ENCODE data around the gene ADAM17.
"Not testable (repeated sequence)": the region's sequence is repeated elsewhere in the genome, so short reads cannot be mapped to it uniquely, and the experiment has no call there.

ADAM17 gene

DNA sequence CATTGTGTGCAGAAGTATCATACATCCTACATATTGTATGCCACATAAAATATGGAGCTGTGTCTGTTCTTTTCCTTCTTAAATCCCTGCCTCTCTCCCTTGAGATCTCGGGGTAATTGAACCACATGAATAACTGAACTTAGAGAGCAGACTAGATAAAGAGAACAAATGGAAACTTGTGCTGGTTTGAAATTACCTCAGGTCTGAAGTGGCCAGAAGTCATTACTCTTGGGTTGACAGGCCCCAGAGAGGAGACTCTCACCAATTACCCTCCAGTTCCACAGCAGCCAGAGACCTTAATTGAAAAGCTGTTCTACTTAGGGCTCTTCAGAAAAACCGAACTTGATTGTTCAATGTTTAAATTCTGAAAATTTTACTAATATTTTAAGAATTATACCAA lies 5.0 kb upstream of the ADAM17 start:
- no peak for DNase-seq

DNA sequence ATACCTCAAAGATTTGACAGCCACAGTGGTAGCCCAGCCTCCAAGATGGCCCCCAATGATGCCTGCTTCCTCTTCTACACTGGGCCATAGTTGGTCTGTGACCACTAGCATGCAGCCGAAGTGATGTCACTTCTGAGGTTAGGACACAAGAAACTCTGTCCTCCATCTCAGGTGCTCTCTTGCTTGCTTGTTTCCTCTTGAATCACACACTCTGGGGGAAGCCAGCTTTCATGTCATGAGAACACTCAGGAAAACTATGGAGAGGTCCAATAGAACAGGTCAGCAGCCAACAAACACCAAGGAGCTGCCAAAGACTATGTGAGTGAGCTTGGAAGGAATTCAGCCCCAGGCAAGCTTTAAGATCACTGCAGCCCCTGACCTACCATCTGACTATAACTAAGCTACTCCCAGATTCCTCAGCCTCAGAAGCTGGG lies 3.3 kb upstream of the ADAM17 start:
- no peak for DNase-seq

DNA sequence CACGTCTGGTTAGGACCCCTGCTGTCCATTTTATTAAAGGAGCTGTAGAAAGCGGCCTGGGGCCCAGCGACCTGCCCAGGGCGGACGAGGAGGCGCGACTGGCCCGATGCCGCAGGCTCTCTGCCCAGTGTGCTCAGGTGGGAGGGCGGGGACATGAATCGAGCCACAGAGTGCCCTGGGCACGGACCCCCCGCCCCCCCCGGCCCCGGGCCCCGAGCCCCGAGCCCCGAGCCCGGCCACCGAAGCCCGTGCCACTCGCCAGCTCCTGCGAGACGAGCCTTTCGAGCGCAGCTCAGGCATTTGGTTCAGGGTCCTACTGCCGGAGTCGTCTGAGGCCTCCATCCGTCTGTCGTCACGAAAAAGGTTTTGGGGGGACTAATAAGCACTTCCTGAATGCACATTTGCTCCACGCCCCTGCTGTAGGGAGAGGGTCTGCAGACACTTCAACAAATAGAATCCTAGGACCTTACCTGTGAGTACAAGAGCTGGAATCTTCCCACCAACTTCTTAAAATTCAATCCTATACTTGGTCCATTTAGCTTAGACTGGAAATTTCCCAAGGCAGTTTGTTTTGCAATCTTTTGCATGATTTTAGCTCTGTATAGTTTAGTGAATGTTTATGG lies 602 bp upstream of the ADAM17 start:
- DNase-seq, result peak in 2 of 4 experiments; percentile 11 to 22

DNA sequence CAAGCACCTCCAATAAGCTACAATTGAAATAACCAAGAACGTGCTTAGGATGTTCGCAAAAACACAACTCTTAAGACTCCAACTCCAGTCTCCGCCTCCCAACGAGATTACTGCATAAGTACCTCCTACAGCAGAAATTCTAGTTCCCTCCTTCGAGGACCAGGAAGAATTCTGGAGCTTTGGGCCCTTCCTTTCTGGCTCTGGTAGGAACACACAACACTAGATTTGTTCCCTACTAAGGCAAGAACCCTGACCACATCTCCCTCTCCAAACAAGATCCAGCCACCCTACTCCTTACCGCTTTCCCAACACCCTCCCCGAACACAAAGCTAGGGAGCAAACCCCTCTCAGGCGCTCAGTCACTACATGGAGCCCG lies 721 bp downstream of the ADAM17 start:
- no peak for DNase-seq

DNA sequence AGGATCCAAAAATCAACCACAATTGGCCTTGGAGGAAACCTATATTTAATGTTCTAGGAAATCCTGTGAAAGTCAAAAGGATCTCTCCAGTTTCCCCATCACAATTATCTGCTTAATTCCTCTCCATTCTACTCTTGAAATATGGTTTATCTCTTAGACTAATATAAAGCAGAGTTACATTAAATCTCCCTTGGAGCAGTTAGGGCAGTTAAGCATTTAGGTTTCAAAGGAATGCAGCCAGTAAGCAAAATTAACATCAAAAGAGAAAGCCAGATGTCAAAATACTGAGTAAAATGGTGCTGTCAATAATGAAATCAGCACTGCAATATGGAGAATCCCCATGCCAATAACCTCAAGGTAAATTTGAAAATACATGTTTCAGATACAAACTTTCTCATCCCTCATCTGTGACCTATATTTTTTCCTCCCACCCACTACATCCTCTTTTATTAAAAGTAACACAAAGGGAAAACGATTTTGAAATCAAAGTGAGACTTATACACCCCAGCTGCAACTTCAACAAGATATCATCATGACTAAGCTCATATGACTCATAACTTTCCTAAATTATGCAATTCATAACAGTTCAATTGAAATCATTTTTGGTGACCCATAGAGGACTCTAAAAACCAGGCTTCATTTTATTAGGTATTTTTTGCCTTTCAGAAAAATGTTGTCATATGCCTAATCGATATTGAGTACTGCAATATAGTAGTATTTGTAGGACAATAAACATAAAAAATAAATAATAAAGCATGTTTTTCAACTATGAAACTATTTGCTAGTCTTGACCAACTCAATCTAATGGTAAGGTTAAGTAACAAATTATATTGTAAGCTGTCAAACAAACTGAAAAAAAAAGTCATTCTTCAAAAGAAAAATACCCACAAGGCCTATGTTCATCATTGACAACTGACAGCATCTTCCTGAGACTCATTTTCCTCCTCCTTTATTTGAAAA lies 3.1 kb downstream of the ADAM17 start:
- DNase-seq, result no peak

GRCh38 chr2:9550859-9551391 lies 4.7 kb downstream of the ADAM17 start:
- DNase-seq, result not testable (repeated sequence)

DNA sequence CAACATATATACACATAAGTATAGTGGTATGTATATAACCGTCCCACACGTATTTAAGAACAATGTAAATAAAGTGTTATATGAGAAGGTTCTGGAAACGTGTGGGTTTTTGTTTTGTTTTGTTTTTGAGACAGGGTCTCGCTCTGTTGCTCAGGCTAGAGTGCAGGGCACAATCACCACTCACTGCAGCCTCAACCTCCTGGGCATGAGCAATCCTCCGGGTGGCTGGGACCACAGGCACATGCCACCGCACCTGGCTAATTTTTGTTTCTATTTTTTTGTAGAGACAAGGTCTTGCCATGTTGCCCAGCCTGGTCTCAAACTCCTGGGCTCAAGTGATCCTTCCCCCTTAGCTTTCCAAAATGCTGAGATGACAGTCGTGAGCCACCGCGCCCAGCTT lies 6.2 kb downstream of the ADAM17 start:
- DNase-seq, result no peak

DNA sequence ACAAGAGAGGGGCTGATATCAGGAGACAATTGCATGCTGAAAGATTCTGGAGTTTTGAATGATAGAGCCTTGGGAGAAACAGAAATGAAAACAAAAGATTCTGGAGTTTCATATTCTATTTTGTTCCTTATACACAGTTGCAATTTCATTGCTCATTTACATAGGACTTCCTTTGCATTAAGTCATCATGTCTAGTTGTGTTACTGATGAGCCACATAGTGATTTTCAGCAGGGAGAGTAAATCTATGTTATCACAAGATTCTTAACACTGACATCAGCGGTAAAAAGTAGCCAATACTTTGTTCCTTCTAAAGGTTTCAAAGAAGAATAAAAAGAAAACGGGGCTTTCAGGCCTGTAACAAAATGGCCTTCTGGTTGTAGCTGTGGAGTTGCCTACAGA lies 7.1 kb downstream of the ADAM17 start:
- no peak for DNase-seq

- DNase-seq, result no peak
These were observed 8.2 kb downstream of the ADAM17 start for GRCh38 chr2:9547262-9547991.

GRCh38 chr2:9545502-9545901 lies 10.1 kb downstream of the ADAM17 start:
- no peak for DNase-seq

DNA sequence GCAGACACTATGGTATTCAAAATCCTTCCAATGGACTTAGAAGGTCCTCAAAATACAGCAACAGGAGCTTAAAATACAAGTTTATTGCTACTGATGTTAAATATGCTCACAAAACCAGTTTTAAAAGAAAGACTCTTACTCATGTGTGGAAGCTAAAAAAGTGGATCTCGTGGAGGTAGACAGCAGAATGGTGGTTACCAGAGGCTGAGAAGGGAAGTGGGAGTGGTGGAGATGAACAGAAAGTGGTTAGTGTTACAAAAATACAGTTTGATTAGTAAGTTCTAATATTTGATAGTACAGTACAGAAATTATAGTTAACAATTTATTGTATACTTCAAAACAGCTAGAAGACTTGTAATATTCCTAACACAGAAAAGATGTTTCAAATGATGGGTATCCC lies 12.1 kb downstream of the ADAM17 start:
- DNase-seq, result no peak

GRCh38 chr2:9539531-9539930 lies 16.1 kb downstream of the ADAM17 start:
- no peak for DNase-seq

- DNase-seq, result no peak
These were observed 17.6 kb downstream of the ADAM17 start for GRCh38 chr2:9538000-9538507.

GRCh38 chr2:9536504-9536903 lies 19.1 kb downstream of the ADAM17 start:
- no peak for DNase-seq

GRCh38 chr2:9535177-9535576 lies 20.5 kb downstream of the ADAM17 start:
- no peak for DNase-seq

GRCh38 chr2:9533663-9534062 lies 22.0 kb downstream of the ADAM17 start:
- no peak for DNase-seq

DNA sequence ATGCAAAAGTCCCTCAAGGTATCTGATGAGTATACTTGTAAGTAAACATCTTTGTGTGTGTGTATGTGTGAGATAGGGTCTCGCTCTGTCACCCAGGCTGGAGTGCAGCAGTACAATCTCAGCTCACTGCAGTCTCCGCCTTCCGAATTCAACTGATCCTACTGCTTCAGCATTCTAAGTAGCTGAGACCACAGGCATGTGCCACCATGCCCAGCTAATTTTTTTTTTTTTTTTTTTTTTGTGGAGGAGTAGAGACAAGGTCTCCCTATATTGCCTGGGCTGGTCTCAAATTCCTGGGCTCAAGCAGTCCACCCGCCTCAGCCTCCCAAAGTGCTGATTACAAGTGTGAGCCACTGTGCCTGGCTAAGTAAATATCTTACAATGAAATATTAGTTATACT lies 23.2 kb downstream of the ADAM17 start:
- DNase-seq, result no peak

GRCh38 chr2:9527995-9528787 lies 27.4 kb downstream of the ADAM17 start:
- DNase-seq, result no peak

- no peak for DNase-seq
These were observed 30.4 kb downstream of the ADAM17 start for GRCh38 chr2:9525266-9525665.

DNA sequence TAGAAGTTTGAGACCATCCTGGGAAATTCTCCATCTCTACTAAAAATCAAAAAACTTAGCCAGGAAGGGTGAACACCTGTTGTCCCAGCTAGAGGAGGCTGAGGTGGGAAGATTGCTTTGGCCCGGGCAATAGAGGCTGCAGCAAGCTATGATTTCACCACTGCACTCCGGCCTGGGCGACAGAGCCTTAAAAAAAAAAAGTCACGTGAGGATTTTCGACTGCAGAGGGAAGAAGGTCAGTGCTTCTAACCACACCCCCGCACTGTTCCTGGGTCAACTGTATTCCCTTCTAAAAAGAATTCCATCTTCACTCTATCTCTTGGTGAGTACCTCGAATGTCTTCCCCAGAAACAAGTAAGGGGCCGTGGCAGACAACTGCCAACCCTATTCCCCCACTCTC lies 31.3 kb downstream of the ADAM17 start:
- no peak for DNase-seq

DNA sequence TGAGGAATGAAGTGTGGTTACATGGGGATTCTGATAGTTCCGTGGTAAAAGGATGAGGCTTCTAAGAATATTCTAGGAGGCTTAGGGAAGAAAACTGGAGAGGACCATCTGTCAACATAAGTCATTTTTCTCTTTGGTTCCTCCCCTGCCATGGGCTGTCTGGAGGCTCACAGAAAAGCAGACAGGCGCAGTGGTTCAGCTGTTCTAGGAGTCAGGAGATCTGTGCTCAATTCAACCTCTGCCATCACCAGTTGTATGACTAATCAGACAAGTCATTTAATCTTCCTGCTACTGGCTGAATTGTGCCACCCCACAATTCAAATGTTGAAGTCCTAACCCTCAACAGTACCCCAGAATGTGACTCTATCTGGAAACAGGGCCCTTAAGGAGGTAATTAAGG lies 36.4 kb downstream of the ADAM17 start:
- DNase-seq, result no peak

- no peak for DNase-seq
These were observed 36.9 kb downstream of the ADAM17 start for GRCh38 chr2:9518780-9519179.
